Measurements from ENCODE around the gene GRXCR2. TPM values are rescaled to one million over a fixed set of nuclear protein-coding genes. Genes with fewer than 3 reads are reported as not detected.

GRXCR2 gene
- total RNA-seq, 1 donor from 2014 or later, result not detected

- Histone ChIP-seq H3K9ac (ENCODE audit: low read length) (no peak overlapping the region), H3K79me2 (ENCODE audit: insufficient read depth, low read length) (no peaks in the 10 kb centered on the region), H3K4me2 (ENCODE audit: low read length) (no peak overlapping the region), H3K9me3 (ENCODE audit: insufficient read depth, low read depth, low read length) (no peaks in the 10 kb centered on the region), H3K27ac (ENCODE audit: low read depth, low read length) (no peak overlapping the region), H3K4me3 (ENCODE audit: insufficient read depth, low read depth, low read length) (no peak overlapping the region), H2AFZ (ENCODE audit: low read depth, low read length) (no peak overlapping the region), H3K36me3 (ENCODE audit: insufficient read depth, low read length) (no peaks in the 10 kb centered on the region), H3K4me1 (ENCODE audit: insufficient read depth, low read length) (peaks cover 3% of the 10 kb centered on the region), H3K27me3 (ENCODE audit: insufficient read depth, low read length) (no peaks in the 10 kb centered on the region), H4K20me1 (ENCODE audit: insufficient read depth, low read length) (no peaks in the 10 kb centered on the region)
- Mint-ChIP-seq H3K27me3 (ENCODE audit: low read depth, unreplicated experiment) (no peaks in the 10 kb centered on the region), H3K4me1 (ENCODE audit: low read depth, unreplicated experiment) (peaks cover 8% of the 10 kb centered on the region), H3K9me3 (ENCODE audit: unreplicated experiment) (no peaks in the 10 kb centered on the region), H3K36me3 (ENCODE audit: low read depth, unreplicated experiment) (no peaks in the 10 kb centered on the region), H3K4me3 (ENCODE audit: unreplicated experiment) (no peak overlapping the region), H3K27ac (ENCODE audit: unreplicated experiment) (no peak overlapping the region)
- FAIRE-seq (no peak), DNase-seq (ENCODE audit: low read depth) (no peak)
- TF ChIP-seq CTCF (IDR thresholded peaks at IDR 0.05; ENCODE audit: insufficient read depth, low read depth, low read length) (no peak), EZH2 (IDR thresholded peaks at IDR 0.05; ENCODE audit: insufficient read depth, low read length) (no peak)
Measured at GRCh38 chr5:145912594-145912993, 39.8 kb upstream of the GRXCR2 start.

- Histone ChIP-seq H2AFZ (ENCODE audit: low read depth, low read length) (no peak overlapping the region), H3K27me3 (ENCODE audit: insufficient read depth, low read length) (no peaks in the 10 kb centered on the region), H3K36me3 (ENCODE audit: insufficient read depth, low read length) (no peaks in the 10 kb centered on the region), H3K4me2 (ENCODE audit: low read length) (no peak overlapping the region), H3K27ac (ENCODE audit: low read depth, low read length) (no peak overlapping the region), H3K4me3 (ENCODE audit: insufficient read depth, low read depth, low read length) (no peak overlapping the region), H4K20me1 (ENCODE audit: insufficient read depth, low read length) (no peaks in the 10 kb centered on the region), H3K4me1 (ENCODE audit: insufficient read depth, low read length) (no peaks in the 10 kb centered on the region), H3K79me2 (ENCODE audit: insufficient read depth, low read length) (no peaks in the 10 kb centered on the region), H3K9me3 (ENCODE audit: insufficient read depth, low read depth, low read length) (no peaks in the 10 kb centered on the region), H3K9ac (ENCODE audit: low read length) (no peak overlapping the region)
- no peaks in the 10 kb centered on the region for H3K9me3 Mint-ChIP-seq (ENCODE audit: unreplicated experiment)
- peaks cover 5% of the 10 kb centered on the region for H3K4me1 Mint-ChIP-seq (ENCODE audit: low read depth, unreplicated experiment)
- no peaks in the 10 kb centered on the region for H3K36me3 Mint-ChIP-seq (ENCODE audit: low read depth, unreplicated experiment)
- H3K27me3 Mint-ChIP-seq (ENCODE audit: low read depth, unreplicated experiment), result no peaks in the 10 kb centered on the region
- no peak for FAIRE-seq
- no peak for DNase-seq (ENCODE audit: low read depth)
- no peak for TF ChIP-seq CTCF (IDR thresholded peaks at IDR 0.05; ENCODE audit: insufficient read depth, low read depth, low read length)
- TF ChIP-seq EZH2 (IDR thresholded peaks at IDR 0.05; ENCODE audit: insufficient read depth, low read length), result no peak
- H3K27ac Mint-ChIP-seq (ENCODE audit: unreplicated experiment), result no peak overlapping the region
- H3K4me3 Mint-ChIP-seq (ENCODE audit: unreplicated experiment), result no peak overlapping the region
Measured at GRCh38 chr5:145912019-145912418, 39.2 kb upstream of the GRXCR2 start.

- Histone ChIP-seq H3K9ac (ENCODE audit: low read length) (no peak overlapping the region), H4K20me1 (ENCODE audit: insufficient read depth, low read length) (no peaks in the 10 kb centered on the region), H3K4me1 (ENCODE audit: insufficient read depth, low read length) (no peaks in the 10 kb centered on the region), H3K36me3 (ENCODE audit: insufficient read depth, low read length) (no peaks in the 10 kb centered on the region), H3K79me2 (ENCODE audit: insufficient read depth, low read length) (no peaks in the 10 kb centered on the region), H3K27me3 (ENCODE audit: insufficient read depth, low read length) (no peaks in the 10 kb centered on the region), H3K9me3 (ENCODE audit: insufficient read depth, low read depth, low read length) (no peaks in the 10 kb centered on the region), H3K4me3 (ENCODE audit: insufficient read depth, low read depth, low read length) (no peak overlapping the region), H2AFZ (ENCODE audit: low read depth, low read length) (no peak overlapping the region), H3K4me2 (ENCODE audit: low read length) (no peak overlapping the region), H3K27ac (ENCODE audit: low read depth, low read length) (no peak overlapping the region)
- H3K4me3 Mint-ChIP-seq (ENCODE audit: unreplicated experiment), result no peak overlapping the region
- H3K9me3 Mint-ChIP-seq (ENCODE audit: unreplicated experiment), result no peaks in the 10 kb centered on the region
- FAIRE-seq (no peak), DNase-seq (ENCODE audit: low read depth) (no peak)
- no peaks in the 10 kb centered on the region for H3K36me3 Mint-ChIP-seq (ENCODE audit: low read depth, unreplicated experiment)
- H3K4me1 Mint-ChIP-seq (ENCODE audit: low read depth, unreplicated experiment), result peaks cover under 1% of the 10 kb centered on the region
- H3K27ac Mint-ChIP-seq (ENCODE audit: unreplicated experiment), result no peak overlapping the region
- TF ChIP-seq CTCF (IDR thresholded peaks at IDR 0.05; ENCODE audit: insufficient read depth, low read depth, low read length) (no peak), EZH2 (IDR thresholded peaks at IDR 0.05; ENCODE audit: insufficient read depth, low read length) (no peak)
- H3K27me3 Mint-ChIP-seq (ENCODE audit: low read depth, unreplicated experiment), result no peaks in the 10 kb centered on the region
Measured at GRCh38 chr5:145911164-145911563, 38.4 kb upstream of the GRXCR2 start.

Measured in astrocyte (in vitro differentiated cells and primary cell).